Stimulated activated naive B cell treated with anti-CD40 and anti-IgM and Interleukin-4, amounts not matched to agents 10 μg/mL and 1 μg/mL and 100 μg/mL, for 72 hours (primary cell): Measurements from ENCODE around the gene NLGN1.

Source experiments
- ATAC-seq, 2 donors: fragments of 150-1000 bp; cut with Tn5 transposase; replicated peaks; 2 replicates each; pipeline ENCODE4 v1.10.0; 2021; ENCODE audit warnings: moderate library complexity in 1 of 2
- DNase-seq: peaks from one replicate; pipeline ENCODE4 v3.0.0; 2021
- H3K27ac Mint-ChIP-seq: one replicate; pipeline ENCODE4 v1.8.0; 2022; ENCODE audit warnings: mild to moderate bottlenecking, mixed read lengths
- H3K27me3 Mint-ChIP-seq, 2 donors: one replicate each; pipeline ENCODE4 v1.8.0; 2022; ENCODE audit warnings: mixed read lengths in 2 of 2
- H3K36me3 Mint-ChIP-seq, 2 donors: one replicate each; pipeline ENCODE4 v1.8.0; 2022; ENCODE audit warnings: mixed read lengths in 2 of 2, mild to moderate bottlenecking in 1 of 2
- H3K4me1 Mint-ChIP-seq, 2 donors: one replicate each; pipeline ENCODE4 v1.8.0; 2022; ENCODE audit warnings: mixed read lengths in 2 of 2, mild to moderate bottlenecking in 1 of 2
- H3K4me3 Mint-ChIP-seq, 2 donors: one replicate each; pipeline ENCODE4 v1.8.0; 2022; ENCODE audit warnings: mild to moderate bottlenecking in 2 of 2, mixed read lengths in 2 of 2, moderate library complexity in 1 of 2
- H3K9me3 Mint-ChIP-seq, 2 donors: one replicate each; pipeline ENCODE4 v1.8.0; 2022; ENCODE audit warnings: mixed read lengths in 2 of 2, mild to moderate bottlenecking in 1 of 2

Gene NLGN1

GRCh38 chr3:173957646-173958045, 560.1 kb downstream of the NLGN1 start:
- Mint-ChIP-seq H3K27me3 (no peaks in the 10 kb centered on the region), H3K4me1 (no peaks in the 10 kb centered on the region), H3K4me3 (no peak overlapping the region), H3K27ac (no peak overlapping the region), H3K36me3 (no peaks in the 10 kb centered on the region), H3K9me3 (peaks cover 0 to 3% of the 10 kb centered on the region in 2 donors)
- no peak for DNase-seq
- no peak for ATAC-seq

GRCh38 chr3:173958805-173959204, 561.3 kb downstream of the NLGN1 start:
- no peaks in the 10 kb centered on the region for H3K36me3 Mint-ChIP-seq
- H3K27ac Mint-ChIP-seq: no peak overlapping the region
- no peak overlapping the region for H3K4me3 Mint-ChIP-seq

GRCh38 chr3:173970281-173970680, 572.7 kb downstream of the NLGN1 start:
- DNase-seq: no peak
- Mint-ChIP-seq H3K4me1 (no peaks in the 10 kb centered on the region), H3K9me3 (peaks cover 2 to 4% of the 10 kb centered on the region in 2 donors), H3K4me3 (no peak overlapping the region), H3K36me3 (no peaks in the 10 kb centered on the region), H3K27ac (no peak overlapping the region), H3K27me3 (no peaks in the 10 kb centered on the region)
- no peak for ATAC-seq

More at GRCh38 chr3:173958805-173959204, 561.3 kb downstream of the NLGN1 start:
- ATAC-seq (peak in 1 of 2 donors; percentile 34), DNase-seq (no peak)
- Mint-ChIP-seq H3K27me3 (no peaks in the 10 kb centered on the region), H3K4me1 (no peaks in the 10 kb centered on the region), H3K9me3 (peaks cover 0 to 3% of the 10 kb centered on the region in 2 donors)

GRCh38 chr3:173976281-173976680, 578.7 kb downstream of the NLGN1 start:
- Mint-ChIP-seq H3K27me3 (no peaks in the 10 kb centered on the region), H3K4me3 (no peak overlapping the region), H3K9me3 (peaks cover 0 to under 1% of the 10 kb centered on the region in 2 donors), H3K36me3 (no peaks in the 10 kb centered on the region), H3K27ac (no peak overlapping the region), H3K4me1 (no peaks in the 10 kb centered on the region)
- ATAC-seq: peak in 1 of 2 donors; percentile 38
- DNase-seq: no peak

GRCh38 chr3:173977747-173978146, 580.2 kb downstream of the NLGN1 start:
- no peak overlapping the region for H3K27ac Mint-ChIP-seq
- H3K27me3 Mint-ChIP-seq: no peaks in the 10 kb centered on the region
- no peak overlapping the region for H3K4me3 Mint-ChIP-seq
- H3K36me3 Mint-ChIP-seq: no peaks in the 10 kb centered on the region
- no peak for ATAC-seq
- DNase-seq: no peak
- no peaks in the 10 kb centered on the region for H3K4me1 Mint-ChIP-seq
- no peaks in the 10 kb centered on the region for H3K9me3 Mint-ChIP-seq

- no peak for ATAC-seq
- Mint-ChIP-seq H3K4me3 (no peak overlapping the region), H3K27me3 (no peaks in the 10 kb centered on the region), H3K4me1 (no peaks in the 10 kb centered on the region), H3K9me3 (no peaks in the 10 kb centered on the region), H3K27ac (no peak overlapping the region), H3K36me3 (no peaks in the 10 kb centered on the region)
- DNase-seq: no peak
These were observed 585.8 kb downstream of the NLGN1 start for GRCh38 chr3:173983343-173983742.

- DNase-seq: no peak
These were observed 589.4 kb downstream of the NLGN1 start for GRCh38 chr3:173986861-173987410.

GRCh38 chr3:173988909-173989308, 591.4 kb downstream of the NLGN1 start:
- H3K9me3 Mint-ChIP-seq: no peaks in the 10 kb centered on the region
- no peak for DNase-seq
- H3K4me1 Mint-ChIP-seq: no peaks in the 10 kb centered on the region
- no peak for ATAC-seq
- H3K4me3 Mint-ChIP-seq: no peak overlapping the region
- H3K36me3 Mint-ChIP-seq: no peaks in the 10 kb centered on the region
- H3K27ac Mint-ChIP-seq: no peak overlapping the region
- H3K27me3 Mint-ChIP-seq: no peaks in the 10 kb centered on the region

More at GRCh38 chr3:173986861-173987410, 589.4 kb downstream of the NLGN1 start:
- no peak overlapping the region for H3K4me3 Mint-ChIP-seq
- H3K36me3 Mint-ChIP-seq: no peaks in the 10 kb centered on the region
- H3K4me1 Mint-ChIP-seq: no peaks in the 10 kb centered on the region
- no peaks in the 10 kb centered on the region for H3K27me3 Mint-ChIP-seq
- no peak overlapping the region for H3K27ac Mint-ChIP-seq
- H3K9me3 Mint-ChIP-seq: no peaks in the 10 kb centered on the region
- ATAC-seq: no peak

GRCh38 chr3:173992416-173992815, 594.9 kb downstream of the NLGN1 start:
- no peak overlapping the region for H3K4me3 Mint-ChIP-seq
- H3K36me3 Mint-ChIP-seq: no peaks in the 10 kb centered on the region
- no peaks in the 10 kb centered on the region for H3K4me1 Mint-ChIP-seq
- H3K9me3 Mint-ChIP-seq: no peaks in the 10 kb centered on the region
- ATAC-seq (no peak), DNase-seq (no peak)
- H3K27ac Mint-ChIP-seq: no peak overlapping the region
- H3K27me3 Mint-ChIP-seq: no peaks in the 10 kb centered on the region

- no peaks in the 10 kb centered on the region for H3K36me3 Mint-ChIP-seq
- no peaks in the 10 kb centered on the region for H3K4me1 Mint-ChIP-seq
- no peak for ATAC-seq
- no peak overlapping the region for H3K4me3 Mint-ChIP-seq
- no peaks in the 10 kb centered on the region for H3K27me3 Mint-ChIP-seq
- no peaks in the 10 kb centered on the region for H3K9me3 Mint-ChIP-seq
- H3K27ac Mint-ChIP-seq: no peak overlapping the region
- no peak for DNase-seq
These were observed 595.8 kb downstream of the NLGN1 start for GRCh38 chr3:173993299-173993698.

- no peak overlapping the region for H3K27ac Mint-ChIP-seq
- no peak for DNase-seq
- ATAC-seq: no peak
- no peaks in the 10 kb centered on the region for H3K9me3 Mint-ChIP-seq
- H3K4me1 Mint-ChIP-seq: no peaks in the 10 kb centered on the region
- H3K36me3 Mint-ChIP-seq: no peaks in the 10 kb centered on the region
- H3K4me3 Mint-ChIP-seq: no peak overlapping the region
- no peaks in the 10 kb centered on the region for H3K27me3 Mint-ChIP-seq
These were observed 603.1 kb downstream of the NLGN1 start for GRCh38 chr3:174000675-174001074.

- H3K4me3 Mint-ChIP-seq: no peak overlapping the region
These were observed 605.0 kb downstream of the NLGN1 start for GRCh38 chr3:174002543-174002942.

GRCh38 chr3:174010907-174011306, 613.4 kb downstream of the NLGN1 start:
- no peak overlapping the region for H3K27ac Mint-ChIP-seq
- H3K4me1 Mint-ChIP-seq: no peaks in the 10 kb centered on the region
- no peak for ATAC-seq
- H3K27me3 Mint-ChIP-seq: no peaks in the 10 kb centered on the region
- no peak overlapping the region for H3K4me3 Mint-ChIP-seq
- no peaks in the 10 kb centered on the region for H3K36me3 Mint-ChIP-seq
- no peaks in the 10 kb centered on the region for H3K9me3 Mint-ChIP-seq
- no peak for DNase-seq

More at GRCh38 chr3:174002543-174002942, 605.0 kb downstream of the NLGN1 start:
- no peaks in the 10 kb centered on the region for H3K27me3 Mint-ChIP-seq
- H3K9me3 Mint-ChIP-seq: no peaks in the 10 kb centered on the region
- no peaks in the 10 kb centered on the region for H3K4me1 Mint-ChIP-seq
- DNase-seq (no peak), ATAC-seq (no peak)
- no peaks in the 10 kb centered on the region for H3K36me3 Mint-ChIP-seq
- no peak overlapping the region for H3K27ac Mint-ChIP-seq

GRCh38 chr3:174016186-174016585, 618.6 kb downstream of the NLGN1 start:
- DNase-seq (no peak), ATAC-seq (no peak)
- H3K4me3 Mint-ChIP-seq: no peak overlapping the region
- no peaks in the 10 kb centered on the region for H3K27me3 Mint-ChIP-seq
- no peaks in the 10 kb centered on the region for H3K36me3 Mint-ChIP-seq
- no peak overlapping the region for H3K27ac Mint-ChIP-seq
- no peaks in the 10 kb centered on the region for H3K4me1 Mint-ChIP-seq
- peaks cover 0 to 2% of the 10 kb centered on the region in 2 donors for H3K9me3 Mint-ChIP-seq

GRCh38 chr3:174020156-174020555, 622.6 kb downstream of the NLGN1 start:
- ATAC-seq: no peak
- H3K27ac Mint-ChIP-seq: no peak overlapping the region
- no peaks in the 10 kb centered on the region for H3K4me1 Mint-ChIP-seq
- H3K9me3 Mint-ChIP-seq: peaks cover 0 to 2% of the 10 kb centered on the region in 2 donors
- no peak for DNase-seq
- H3K36me3 Mint-ChIP-seq: no peaks in the 10 kb centered on the region
- no peaks in the 10 kb centered on the region for H3K27me3 Mint-ChIP-seq
- no peak overlapping the region for H3K4me3 Mint-ChIP-seq

GRCh38 chr3:174023421-174023820, 625.9 kb downstream of the NLGN1 start:
- no peak for ATAC-seq
- Mint-ChIP-seq H3K4me3 (no peak overlapping the region), H3K27me3 (no peaks in the 10 kb centered on the region), H3K27ac (no peak overlapping the region), H3K9me3 (peaks cover 6 to 10% of the 10 kb centered on the region in 2 donors), H3K36me3 (no peaks in the 10 kb centered on the region), H3K4me1 (no peaks in the 10 kb centered on the region)
- DNase-seq: no peak
